ENCODE measurements around the gene BIRC6. TPM values are rescaled to one million over a fixed set of nuclear protein-coding genes. Genes with fewer than 3 reads are reported as not detected.

The BIRC6 gene
- total and polyA plus RNA-seq, 2 donors (not counting 1 experiment from before 2014, with no cell fraction given): 46.7 to 162 TPM

DNA sequence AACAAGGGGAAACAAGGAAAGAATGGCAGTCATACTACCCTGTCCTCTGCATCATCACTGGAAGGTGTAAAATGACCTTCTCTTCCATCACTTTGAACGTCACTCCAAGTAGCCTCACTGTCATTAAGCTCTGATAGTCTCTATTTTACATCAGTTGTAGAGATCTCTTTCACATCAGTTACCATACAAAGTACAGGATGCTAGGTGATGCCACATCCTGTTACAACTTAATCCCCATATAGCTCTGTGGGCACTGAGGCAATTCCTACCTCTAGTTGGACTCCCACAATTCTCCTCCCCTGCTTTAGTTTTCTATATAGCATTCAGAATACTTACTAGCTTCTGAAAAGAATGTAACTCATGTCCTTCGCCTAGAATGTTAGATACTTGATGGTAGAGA is 215.9 kb downstream of the BIRC6 start:
- Histone ChIP-seq H3K27me3 (ENCODE audit: control insufficient read depth, insufficient read depth, low read length) (no peaks in the 10 kb centered on the region), H3K4me3 (replicated peaks in 1 of 4; ENCODE audit: control extremely low read depth in 1 of 4, insufficient read depth in 1 of 4, low read depth in 3 of 4, low read length in 4 of 4) (no peak overlapping the region), H3K9me3 (ENCODE audit: control insufficient read depth, insufficient read depth, low read depth, low read length) (no peaks in the 10 kb centered on the region), H3K27ac (ENCODE audit: insufficient read depth, low read length) (no peak overlapping the region), H3K36me3 (ENCODE audit: control insufficient read depth, insufficient read depth, low read length) (no peaks in the 10 kb centered on the region), H3K4me1 (ENCODE audit: control insufficient read depth, extremely low read depth, insufficient read depth, low read length) (no peaks in the 10 kb centered on the region), H2AFZ (ENCODE audit: low read length) (no peak overlapping the region), H4K20me1 (ENCODE audit: control insufficient read depth, extremely low read depth, insufficient read depth, low read length) (no peaks in the 10 kb centered on the region), H3K79me2 (ENCODE audit: control insufficient read depth, insufficient read depth, low read length) (no peaks in the 10 kb centered on the region), H3K4me2 (ENCODE audit: extremely low read depth, insufficient read depth, low read length) (no peak overlapping the region), H3K9ac (ENCODE audit: insufficient read depth, low read length) (no peak overlapping the region)
- DNase-seq (ENCODE audit: low read depth in 2 of 2): no peak
- no peak for TF ChIP-seq EZH2 (IDR thresholded peaks at IDR 0.05; ENCODE audit: low read length, missing control alignments)
- TF ChIP-seq, protein P1, sequence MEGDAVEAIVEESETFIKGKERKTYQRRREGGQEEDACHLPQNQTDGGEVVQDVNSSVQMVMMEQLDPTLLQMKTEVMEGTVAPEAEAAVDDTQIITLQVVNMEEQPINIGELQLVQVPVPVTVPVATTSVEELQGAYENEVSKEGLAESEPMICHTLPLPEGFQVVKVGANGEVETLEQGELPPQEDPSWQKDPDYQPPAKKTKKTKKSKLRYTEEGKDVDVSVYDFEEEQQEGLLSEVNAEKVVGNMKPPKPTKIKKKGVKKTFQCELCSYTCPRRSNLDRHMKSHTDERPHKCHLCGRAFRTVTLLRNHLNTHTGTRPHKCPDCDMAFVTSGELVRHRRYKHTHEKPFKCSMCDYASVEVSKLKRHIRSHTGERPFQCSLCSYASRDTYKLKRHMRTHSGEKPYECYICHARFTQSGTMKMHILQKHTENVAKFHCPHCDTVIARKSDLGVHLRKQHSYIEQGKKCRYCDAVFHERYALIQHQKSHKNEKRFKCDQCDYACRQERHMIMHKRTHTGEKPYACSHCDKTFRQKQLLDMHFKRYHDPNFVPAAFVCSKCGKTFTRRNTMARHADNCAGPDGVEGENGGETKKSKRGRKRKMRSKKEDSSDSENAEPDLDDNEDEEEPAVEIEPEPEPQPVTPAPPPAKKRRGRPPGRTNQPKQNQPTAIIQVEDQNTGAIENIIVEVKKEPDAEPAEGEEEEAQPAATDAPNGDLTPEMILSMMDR (conservative IDR thresholded peaks at IDR 0.05 in 1 of 2, IDR thresholded peaks at IDR 0.05 in 1 of 2; ENCODE audit: low read depth in 1 of 2, low read length in 2 of 2): no peak

DNA sequence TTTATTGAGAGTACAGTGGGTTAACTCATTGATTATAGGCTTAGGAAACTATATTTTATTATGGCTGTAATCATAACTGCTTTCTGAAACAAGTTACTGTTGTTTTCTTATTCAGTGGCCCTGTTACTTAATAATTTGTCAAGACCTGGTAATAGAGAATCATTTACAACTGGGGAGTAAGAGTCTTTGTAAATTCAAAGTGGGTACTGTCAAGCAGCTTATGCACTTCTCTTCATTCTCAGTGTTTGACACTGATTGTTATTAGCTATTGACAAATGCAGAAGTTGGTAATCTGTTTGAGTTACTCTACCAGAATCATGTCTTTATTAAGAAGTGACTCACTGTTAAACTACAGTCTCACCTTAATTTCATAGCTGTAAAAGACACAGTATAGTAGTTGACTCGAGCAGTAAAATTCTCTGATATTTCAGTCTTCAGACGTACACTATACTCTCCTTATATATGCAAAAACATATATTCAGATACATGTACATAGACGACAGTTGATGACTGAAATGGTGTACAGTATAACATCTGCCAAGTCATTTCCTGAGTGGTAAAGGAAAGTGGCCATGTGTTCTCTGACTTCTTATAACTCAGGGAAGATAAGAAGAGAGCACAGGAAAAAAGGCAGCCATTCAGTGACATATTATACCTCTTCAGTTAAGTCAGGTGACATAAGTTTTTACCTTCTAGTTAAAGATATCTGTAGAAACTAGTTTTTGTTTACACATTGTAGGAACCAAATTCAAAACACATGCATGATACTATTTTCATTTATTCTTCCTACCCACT is 235.0 kb downstream of the BIRC6 start:
- no peaks in the 10 kb centered on the region for H3K27me3 ChIP-seq (ENCODE audit: control insufficient read depth, insufficient read depth, low read length)
- DNase-seq (ENCODE audit: low read depth in 2 of 2): peak; percentile 7 to 30
- no peak overlapping the region for H3K9ac ChIP-seq (ENCODE audit: insufficient read depth, low read length)
- H4K20me1 ChIP-seq (ENCODE audit: control insufficient read depth, extremely low read depth, insufficient read depth, low read length): no peaks in the 10 kb centered on the region
- H3K79me2 ChIP-seq (ENCODE audit: control insufficient read depth, insufficient read depth, low read length): no peaks in the 10 kb centered on the region
- no peak for TF ChIP-seq EZH2 (IDR thresholded peaks at IDR 0.05; ENCODE audit: low read length, missing control alignments)
- TF ChIP-seq, protein P1 (conservative IDR thresholded peaks at IDR 0.05 in 1 of 2, IDR thresholded peaks at IDR 0.05 in 1 of 2; ENCODE audit: low read depth in 1 of 2, low read length in 2 of 2): no peak
- H3K4me1 ChIP-seq (ENCODE audit: control insufficient read depth, extremely low read depth, insufficient read depth, low read length): no peaks in the 10 kb centered on the region
- H3K27ac ChIP-seq (ENCODE audit: insufficient read depth, low read length): no peak overlapping the region
- H3K4me3 ChIP-seq (replicated peaks in 1 of 4; ENCODE audit: control extremely low read depth in 1 of 4, insufficient read depth in 1 of 4, low read depth in 3 of 4, low read length in 4 of 4): no peak overlapping the region
- no peak overlapping the region for H2AFZ ChIP-seq (ENCODE audit: low read length)
- no peaks in the 10 kb centered on the region for H3K36me3 ChIP-seq (ENCODE audit: control insufficient read depth, insufficient read depth, low read length)
- no peak overlapping the region for H3K4me2 ChIP-seq (ENCODE audit: extremely low read depth, insufficient read depth, low read length)
- no peaks in the 10 kb centered on the region for H3K9me3 ChIP-seq (ENCODE audit: control insufficient read depth, insufficient read depth, low read depth, low read length)

DNA sequence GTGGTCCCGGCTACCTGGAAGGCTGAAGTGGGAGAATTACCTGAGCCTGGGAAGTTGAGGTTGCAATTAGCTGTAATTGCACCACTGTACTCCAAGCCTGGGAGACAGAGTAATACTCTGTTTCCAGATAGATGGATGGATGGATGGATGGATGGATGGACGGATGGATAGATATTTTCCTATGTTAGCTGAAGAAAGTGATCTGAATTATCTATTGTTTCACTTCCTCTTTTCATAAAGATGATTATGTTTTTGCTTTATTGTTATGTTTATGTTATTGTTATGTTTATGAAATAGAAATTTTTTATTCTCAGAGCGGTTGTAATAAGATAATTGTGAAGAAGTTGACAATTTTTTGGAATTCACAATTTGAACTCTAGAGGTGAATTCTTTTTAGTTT is 237.8 kb downstream of the BIRC6 start:
- Histone ChIP-seq H3K27me3 (ENCODE audit: control insufficient read depth, insufficient read depth, low read length) (no peaks in the 10 kb centered on the region), H3K27ac (ENCODE audit: insufficient read depth, low read length) (no peak overlapping the region), H2AFZ (ENCODE audit: low read length) (no peak overlapping the region), H3K79me2 (ENCODE audit: control insufficient read depth, insufficient read depth, low read length) (no peaks in the 10 kb centered on the region), H3K36me3 (ENCODE audit: control insufficient read depth, insufficient read depth, low read length) (peaks cover 1% of the 10 kb centered on the region), H3K9ac (ENCODE audit: insufficient read depth, low read length) (no peak overlapping the region), H3K4me3 (replicated peaks in 1 of 4; ENCODE audit: control extremely low read depth in 1 of 4, insufficient read depth in 1 of 4, low read depth in 3 of 4, low read length in 4 of 4) (no peak overlapping the region), H4K20me1 (ENCODE audit: control insufficient read depth, extremely low read depth, insufficient read depth, low read length) (no peaks in the 10 kb centered on the region), H3K9me3 (ENCODE audit: control insufficient read depth, insufficient read depth, low read depth, low read length) (no peaks in the 10 kb centered on the region), H3K4me1 (ENCODE audit: control insufficient read depth, extremely low read depth, insufficient read depth, low read length) (no peaks in the 10 kb centered on the region), H3K4me2 (ENCODE audit: extremely low read depth, insufficient read depth, low read length) (no peak overlapping the region)
- TF ChIP-seq, protein P1 (conservative IDR thresholded peaks at IDR 0.05 in 1 of 2, IDR thresholded peaks at IDR 0.05 in 1 of 2; ENCODE audit: low read depth in 1 of 2, low read length in 2 of 2): no peak
- no peak for TF ChIP-seq EZH2 (IDR thresholded peaks at IDR 0.05; ENCODE audit: low read length, missing control alignments)
- no peak for DNase-seq (ENCODE audit: low read depth in 2 of 2)

Data from fibroblast of lung (primary cell).